Stimulated activated CD4-positive, alpha-beta T cell treated with anti-CD3 and anti-CD28 coated beads, TNF-alpha, amount 100 ng/mL, for 4 hours (primary cell): ENCODE results near the gene ADAMTS8.

ENCODE experiments used
- DNase-seq, 3 experiments: peaks; one replicate each; pipeline ENCODE4 v3.0.0-alpha.2; 2020; ENCODE audit warnings: low read depth in 3 of 3

ADAMTS8 gene

DNA sequence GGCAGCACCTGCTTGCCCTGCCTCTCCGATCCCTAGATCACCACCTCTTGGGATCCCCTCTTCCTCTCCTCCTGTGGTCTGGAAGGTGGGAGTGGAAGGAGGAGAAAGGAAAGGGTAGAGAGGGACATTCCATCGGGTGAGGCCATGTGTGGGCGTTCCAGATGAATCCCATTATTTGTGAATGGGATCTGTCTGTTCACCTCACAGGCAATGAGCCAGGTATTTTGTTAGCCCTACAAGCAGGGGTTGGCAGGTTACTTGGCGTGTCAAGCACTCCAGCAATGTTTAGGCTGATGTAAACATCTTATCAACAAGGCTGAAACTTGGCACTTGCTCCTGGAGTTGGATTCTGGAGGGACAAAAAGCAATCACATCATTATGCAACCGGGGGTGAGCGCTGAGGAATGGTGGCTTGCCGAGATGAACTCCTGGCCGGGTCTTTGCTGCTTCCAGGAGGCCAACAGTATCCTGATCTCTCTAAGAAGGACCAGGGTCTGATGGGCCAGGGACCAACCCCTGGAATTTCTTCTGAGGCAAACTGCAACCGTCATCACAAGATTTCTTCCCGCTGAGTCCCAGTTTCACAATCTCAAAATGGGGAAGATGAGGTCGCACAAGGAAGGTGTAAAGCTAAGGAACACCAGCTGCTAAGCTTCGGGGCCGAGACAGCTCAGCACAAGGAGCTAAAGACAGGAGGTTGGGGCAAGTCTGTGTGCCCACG lies 7.8 kb downstream of the ADAMTS8 start:
- no peak for DNase-seq

DNA sequence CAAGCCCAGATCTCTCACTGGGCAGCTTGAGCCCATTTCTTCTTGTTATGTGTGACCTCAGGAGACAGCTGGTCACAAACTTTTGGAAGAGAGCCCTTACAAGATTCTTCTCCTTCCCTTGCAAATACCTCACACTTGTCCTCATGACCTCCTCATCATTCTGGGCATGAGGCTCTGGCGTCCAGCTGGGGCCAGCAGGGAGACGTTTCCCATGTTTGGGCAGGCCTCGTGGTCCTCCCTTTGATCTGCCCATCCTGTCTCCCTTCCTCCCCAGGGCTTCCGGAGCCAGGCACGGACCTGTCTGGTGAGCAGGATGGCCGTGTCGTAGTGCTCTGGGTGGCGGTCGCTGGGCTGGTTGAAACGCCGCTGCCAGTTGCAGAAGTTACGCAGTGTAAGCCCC lies 9.7 kb downstream of the ADAMTS8 start:
- no peak for DNase-seq

DNA sequence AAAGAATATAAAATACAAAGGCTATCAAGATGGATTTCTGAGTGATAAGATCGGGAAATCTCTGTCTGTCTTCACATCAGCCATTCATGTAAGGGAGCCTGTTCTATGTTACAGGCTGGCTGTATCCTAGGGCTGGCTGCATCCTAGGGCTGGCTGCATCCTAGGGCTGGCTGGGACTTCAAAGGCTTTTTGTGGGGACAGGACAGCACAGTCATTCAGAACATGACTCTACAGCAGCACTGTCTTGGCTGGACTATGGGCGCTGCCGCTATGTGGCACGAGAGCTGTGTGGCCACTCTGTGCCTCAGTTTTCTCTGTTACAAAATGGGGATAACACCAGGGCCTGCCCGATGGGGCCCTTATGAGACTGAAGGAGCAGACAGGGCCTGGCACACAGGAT lies 10.2 kb downstream of the ADAMTS8 start:
- DNase-seq, result no peak

DNA sequence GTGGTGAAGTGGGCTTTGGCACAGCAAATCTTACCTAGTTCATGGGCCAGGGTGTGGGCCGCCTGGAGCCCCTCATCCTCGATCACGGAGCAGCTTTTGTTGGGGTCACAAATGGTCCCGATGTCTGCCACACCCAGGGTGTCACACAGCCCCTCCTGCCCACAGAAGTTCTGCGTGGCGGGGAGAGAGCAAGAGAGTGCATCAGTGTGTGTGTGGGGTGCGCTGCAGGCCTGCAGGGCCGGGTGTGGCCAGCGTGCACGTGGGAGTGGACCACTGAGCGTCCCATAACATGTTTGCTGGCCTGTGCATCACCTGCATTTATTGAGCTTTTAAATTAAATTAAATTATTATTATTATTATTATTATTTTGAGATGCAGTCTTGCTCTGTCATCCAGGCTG lies 11.5 kb downstream of the ADAMTS8 start:
- no peak for DNase-seq

DNA sequence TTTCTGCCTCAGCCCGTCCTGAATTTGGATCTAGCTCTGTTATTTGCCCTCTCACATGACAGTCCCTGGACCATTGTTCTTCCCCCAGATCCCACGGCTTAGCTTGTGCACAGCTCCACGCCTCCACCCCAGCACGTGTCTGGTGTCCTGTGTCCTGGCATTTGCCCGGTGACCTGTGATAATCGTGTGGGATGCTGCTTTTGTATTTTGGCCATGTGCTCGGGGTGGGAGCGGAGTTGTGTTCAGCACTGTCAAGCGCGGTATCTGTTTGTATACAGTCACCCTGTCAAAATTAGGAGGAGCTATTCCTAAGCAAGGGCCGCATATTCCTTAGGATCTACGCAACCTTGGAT lies 11.9 kb downstream of the ADAMTS8 start:
- no peak for DNase-seq

DNA sequence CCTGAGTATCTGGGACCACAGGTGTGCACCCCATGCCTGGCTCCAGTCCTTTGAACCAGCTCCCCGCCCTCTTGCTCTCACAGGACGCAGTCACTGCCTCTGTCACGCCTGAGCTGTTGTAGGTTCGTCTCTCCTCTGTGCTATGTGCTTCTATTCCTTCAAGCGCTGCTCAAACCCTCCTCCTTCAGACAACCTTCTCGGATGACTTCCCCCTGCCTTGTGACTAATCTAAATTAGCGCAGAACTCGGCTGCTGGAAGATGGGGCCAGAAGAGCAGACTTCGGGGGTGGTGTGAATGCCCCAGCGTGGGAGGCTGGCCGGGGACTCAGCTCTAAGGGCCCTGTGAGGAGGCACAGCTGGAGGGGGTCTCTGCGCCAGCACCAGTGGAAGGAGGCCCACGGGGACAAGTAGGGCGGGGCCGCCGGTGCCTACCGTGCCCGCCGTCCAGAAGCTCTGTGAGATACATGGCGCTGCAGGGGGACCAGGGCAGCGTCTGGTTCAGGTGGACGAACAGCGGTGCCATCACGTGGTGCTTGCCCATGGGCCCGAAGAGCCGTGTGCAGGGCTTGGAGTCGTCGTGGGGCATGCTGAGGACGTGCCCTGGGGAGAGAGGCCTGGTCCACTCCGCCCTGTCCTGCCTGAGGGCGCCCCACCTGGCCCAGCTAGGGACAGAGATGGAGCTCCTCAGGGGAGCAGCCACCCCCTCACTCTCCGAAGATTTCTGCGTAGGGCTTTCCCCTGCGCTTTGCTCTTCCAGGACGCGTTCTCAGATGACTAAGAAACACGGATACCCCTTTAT lies 12.5 kb downstream of the ADAMTS8 start:
- DNase-seq, result no peak

DNA sequence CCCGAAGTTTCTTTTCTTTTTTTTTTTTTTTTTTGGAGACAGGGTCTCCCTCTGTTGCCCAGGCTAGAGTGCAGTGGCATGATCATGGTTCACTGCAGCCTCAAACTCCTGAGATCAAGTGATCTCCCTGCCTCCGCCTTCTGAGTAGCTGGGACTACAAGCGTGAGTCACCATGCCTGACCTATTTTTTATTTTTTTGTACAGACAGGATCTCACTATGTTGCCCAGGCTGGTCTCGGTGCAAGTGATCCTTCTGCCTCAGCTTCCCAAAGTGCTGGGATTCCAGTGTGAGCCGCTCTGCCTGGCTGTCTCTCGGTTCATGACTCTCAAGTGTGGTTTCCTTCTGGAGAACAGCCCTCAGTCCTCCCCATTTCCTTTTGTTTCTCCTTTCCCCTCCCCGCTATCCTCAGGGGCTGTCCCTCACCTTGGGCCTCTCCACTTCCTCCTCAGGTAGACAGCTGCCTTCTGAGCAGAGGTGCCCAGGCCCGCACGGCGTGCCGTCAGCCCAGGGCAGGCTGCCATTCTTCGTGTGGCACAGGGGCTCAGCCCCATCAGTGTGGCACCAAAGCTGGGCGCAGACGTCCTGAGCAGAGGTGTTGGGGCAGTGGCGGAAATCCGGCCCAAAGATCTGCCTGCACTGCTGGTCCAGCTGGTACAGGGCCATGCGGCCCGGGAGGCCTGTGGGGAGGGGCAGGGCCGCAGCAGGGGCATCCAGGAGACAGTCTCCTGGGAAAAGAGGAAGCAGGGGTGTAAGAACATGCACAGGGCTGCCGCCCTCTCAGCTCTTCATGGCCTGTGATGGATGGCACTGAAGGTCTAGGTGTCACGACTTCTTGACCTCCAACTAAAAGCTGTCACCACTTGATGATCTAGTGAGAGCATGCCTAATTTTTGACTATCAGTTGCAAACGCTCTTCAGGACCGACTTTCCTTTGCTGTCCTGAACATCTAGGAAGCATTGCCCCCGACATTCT lies 14.0 kb downstream of the ADAMTS8 start:
- DNase-seq, result no peak

DNA sequence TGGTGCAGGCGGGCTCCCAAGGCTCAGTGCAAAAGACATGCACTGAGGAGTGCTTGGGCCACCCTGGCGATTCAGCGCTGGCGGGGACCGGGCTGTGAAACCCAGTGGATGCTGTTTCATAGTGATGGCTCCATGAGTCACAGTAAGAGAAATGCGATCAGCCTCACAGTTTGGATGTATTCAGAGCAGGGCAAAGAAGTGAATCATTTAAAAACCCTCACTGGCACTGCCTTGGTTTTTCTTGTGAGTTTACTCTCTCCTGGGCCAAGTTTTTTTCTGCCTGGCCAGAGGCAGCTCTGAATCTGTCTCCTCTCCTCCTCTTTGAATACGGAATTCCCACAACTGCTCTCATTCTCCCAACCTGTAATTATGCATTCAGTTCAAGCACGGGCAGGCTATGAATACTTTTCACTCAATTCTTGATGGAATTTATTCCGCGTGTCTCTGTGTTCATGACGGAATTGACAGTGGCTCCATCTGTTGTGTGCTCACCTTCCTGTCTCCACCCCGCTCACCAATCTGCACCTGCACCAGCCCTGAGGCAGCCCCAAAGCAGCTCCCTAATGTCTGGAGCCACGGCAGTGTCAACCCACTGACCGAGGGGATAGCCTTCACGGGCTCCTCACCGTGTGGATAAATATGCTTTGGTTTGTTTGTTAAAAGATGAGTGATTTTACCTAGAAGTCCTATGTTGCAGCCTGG lies 14.9 kb downstream of the ADAMTS8 start:
- no peak for DNase-seq

DNA sequence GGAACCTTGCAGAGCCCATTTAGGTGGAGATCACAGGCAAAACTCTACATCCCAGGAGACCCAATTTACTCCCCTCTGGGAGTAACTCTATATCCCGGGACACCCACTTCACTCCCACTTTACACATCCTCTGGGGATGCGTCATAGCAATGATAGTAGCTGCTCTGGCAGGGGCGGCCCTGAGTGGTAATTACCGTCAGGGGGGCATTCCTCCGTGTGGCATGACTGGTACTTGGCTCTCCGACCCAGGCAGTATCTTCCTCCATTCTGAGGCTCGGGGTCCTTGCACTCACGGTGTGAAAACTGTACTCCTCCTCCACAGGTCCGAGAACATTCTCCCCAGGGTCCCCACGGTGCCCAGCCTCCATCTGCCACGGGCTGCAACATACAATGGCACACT lies 17.2 kb downstream of the ADAMTS8 start:
- no peak for DNase-seq

DNA sequence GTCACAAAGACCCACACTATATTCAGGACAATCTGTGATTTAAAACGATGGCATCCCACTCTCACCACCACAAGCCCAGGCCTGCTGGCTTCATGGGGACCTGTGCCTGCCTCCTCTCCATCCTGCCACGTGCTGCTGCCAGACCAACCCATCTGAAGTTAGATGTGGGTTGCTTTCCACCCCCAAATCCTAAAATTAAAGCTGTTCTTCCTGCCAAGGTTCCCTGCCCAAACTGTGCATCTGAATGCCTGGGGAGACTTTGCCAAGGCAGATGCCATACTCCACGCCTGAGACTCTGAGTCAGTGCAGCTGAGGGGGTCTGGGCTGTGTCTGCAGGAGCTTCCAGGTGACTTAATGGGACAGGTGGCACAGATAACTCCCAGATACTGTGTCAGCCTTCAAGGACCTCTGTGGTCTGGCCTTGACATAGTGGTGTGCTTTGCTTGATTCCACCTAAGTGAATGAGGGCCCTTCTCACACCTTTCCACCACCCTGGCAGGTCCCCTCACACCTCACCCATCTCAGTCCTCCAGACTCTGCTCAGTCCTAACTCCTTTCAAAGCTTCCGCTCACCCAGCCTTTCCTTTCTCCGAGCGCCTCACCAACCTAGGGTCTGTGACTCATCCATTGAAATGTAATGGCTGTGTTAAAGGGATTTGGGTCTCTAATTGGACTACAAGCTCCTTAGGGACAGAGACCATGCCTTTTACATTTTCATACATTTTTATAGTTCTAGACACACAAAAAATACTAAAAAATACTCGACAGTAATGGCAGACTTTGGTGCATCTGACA lies 18.6 kb downstream of the ADAMTS8 start:
- no peak for DNase-seq

DNA sequence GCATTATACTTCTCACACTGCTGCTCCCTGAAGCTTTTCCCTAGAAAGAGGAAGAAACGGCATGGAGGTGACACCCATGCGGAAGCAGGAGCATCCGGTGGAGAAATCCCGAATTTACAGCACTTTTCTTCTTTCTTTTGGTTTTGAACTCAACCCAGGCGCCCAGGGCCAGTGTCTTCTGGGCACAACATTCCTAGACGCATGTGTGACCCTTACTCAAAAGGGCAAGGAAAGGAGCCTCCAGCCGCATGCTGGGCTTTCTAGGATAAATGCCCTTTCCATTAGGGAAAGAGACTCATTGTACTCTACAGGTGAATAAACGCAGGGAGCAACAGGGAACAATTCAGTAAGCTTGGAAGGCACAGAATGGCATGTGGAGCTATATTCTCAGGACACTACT lies 19.5 kb downstream of the ADAMTS8 start:
- no peak for DNase-seq

DNA sequence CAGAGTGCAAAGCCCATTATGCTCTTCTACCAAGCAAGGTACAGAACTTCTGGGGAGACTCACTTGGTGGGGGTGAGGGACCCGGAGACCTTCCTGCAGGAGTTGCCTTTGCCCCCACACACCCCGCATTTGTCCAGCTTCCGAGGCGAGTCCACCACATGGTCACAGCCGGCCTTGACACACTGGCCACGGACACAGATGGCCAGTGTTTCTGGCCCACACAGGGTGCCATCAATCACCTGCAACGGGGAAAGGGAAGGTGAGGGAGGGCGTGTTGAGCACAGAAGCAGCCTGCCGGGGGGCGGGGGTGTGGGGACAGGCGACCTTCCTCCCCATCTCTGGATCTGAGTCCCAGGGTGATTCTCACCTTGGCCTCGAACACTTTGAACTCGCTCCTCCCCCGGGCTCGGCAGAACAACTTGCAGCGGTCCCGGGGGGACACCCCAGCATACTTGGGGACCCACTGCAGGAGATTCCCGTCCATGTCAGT lies 20.0 kb downstream of the ADAMTS8 start:
- no peak for DNase-seq

DNA sequence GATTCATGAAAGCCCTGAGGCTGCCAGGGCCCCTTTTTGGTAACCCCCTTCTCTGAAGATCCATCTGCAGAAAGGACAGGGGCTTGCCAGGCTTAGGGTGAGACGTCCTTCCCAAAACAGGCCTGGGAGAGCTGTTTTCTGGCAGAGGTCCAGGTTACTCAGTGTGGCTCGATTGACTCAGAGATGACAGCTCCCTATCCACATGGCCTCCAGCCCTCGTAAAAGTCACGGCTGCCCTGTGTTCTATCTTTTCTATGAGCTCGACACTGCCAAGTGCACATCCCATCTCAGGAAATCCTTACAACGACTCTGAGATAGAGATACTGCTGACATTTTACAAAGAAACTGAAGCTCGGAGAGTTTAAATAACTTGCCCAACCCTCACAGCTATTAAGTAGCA lies 20.4 kb downstream of the ADAMTS8 start:
- DNase-seq, result no peak

DNA sequence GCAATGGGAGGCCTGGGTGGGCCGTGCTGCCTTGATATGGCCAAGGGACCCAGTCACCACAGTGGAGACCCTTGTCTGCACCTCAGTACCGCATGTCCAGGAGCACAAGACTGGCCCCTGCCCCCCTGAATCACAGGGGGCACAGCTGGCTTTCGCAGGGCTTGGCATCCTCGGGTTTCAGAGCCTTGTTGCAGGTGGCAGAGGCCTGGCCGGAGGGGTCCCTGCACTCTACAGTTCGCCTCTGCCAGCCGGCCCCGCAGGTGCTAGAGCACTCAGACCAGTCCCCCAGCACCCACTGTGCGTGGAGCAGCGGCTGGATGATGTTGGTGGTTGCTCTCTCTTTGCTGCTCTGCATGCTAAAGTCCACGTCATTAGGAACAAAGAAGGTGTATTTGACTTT lies 23.0 kb downstream of the ADAMTS8 start:
- no peak for DNase-seq

DNA sequence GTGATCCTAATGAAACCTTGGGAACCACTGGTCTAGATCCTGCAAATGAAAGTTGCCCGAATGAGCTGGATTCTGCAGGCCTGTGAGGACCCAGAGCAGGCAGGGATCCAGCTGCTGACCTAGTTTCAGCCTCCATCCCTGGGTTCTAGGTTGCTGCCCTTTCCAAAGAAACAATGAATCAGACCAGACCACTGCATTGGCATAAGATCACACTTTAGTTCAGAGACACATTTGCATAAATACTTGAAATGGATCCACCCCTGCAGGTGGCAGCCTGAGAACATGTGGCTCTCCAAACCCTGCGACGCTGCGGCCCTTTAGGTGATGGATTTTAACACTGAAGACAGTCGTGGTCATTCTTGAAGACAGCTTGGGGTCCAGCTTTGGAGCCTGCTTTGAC lies 23.7 kb downstream of the ADAMTS8 start:
- DNase-seq, result no peak

DNA sequence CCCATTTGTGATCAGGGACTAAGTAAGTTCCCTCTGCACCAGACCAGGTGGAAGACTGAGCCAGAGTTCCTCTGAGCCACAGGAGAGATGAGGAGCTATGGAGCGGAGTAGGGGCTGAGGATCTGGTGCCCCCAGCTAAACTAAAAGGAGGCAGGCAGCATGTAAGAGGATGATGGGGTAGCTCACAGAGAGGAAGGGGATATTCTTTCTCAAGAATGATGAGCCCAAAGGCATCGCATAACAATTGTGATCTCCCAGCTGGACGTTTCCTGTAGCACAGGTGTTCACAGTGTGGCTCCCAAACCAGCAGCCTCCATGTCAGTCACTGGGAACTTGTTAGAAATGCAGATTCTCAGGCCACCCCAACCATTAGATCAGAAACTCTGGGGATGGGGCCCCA lies 24.4 kb downstream of the ADAMTS8 start:
- DNase-seq, result no peak

DNA sequence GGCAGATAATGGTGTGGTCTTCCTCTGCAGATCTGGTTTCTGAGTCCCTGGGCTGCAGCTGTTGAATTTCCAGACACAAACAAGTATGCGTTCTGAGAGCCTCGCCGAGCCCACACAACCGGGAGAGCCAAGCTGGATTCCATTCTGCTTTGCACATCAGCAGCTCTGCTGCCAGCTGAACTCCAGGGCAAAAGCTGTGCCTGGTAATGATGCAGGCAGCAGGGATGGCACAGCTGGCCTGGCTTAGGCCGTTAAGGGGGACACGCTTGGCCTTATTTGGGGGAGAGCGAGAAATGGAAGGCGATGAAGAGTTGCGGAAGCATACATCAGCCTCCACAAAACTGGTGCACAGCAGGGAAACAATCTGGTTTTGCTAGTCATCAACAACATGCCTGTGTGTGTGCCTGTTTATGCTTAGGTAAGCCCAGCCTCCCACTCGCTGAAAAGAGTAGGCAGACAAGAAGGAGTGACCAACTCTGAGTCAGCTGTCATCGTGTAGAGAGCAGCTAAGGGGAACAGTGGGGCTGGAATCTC lies 25.1 kb downstream of the ADAMTS8 start:
- no peak for DNase-seq

DNA sequence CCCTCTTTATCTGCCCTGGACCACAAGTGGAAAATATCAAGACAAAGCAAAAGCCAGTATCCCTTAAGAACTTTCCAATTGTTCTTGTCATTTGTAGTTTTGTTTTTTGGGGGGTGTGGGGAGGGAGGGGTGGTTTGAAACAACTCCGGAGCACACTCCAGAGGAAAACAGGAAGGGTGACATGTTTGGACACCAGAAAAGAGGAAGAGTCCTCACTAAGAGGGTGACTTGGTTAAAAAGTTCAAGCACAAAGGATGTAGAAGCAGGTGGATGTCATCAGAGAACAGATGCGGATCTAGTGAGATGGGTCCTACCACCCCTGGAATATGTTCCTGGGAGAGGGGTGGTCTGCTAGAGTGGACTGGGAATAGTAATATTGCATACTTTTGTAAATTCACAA lies 25.8 kb downstream of the ADAMTS8 start:
- no peak for DNase-seq

DNA sequence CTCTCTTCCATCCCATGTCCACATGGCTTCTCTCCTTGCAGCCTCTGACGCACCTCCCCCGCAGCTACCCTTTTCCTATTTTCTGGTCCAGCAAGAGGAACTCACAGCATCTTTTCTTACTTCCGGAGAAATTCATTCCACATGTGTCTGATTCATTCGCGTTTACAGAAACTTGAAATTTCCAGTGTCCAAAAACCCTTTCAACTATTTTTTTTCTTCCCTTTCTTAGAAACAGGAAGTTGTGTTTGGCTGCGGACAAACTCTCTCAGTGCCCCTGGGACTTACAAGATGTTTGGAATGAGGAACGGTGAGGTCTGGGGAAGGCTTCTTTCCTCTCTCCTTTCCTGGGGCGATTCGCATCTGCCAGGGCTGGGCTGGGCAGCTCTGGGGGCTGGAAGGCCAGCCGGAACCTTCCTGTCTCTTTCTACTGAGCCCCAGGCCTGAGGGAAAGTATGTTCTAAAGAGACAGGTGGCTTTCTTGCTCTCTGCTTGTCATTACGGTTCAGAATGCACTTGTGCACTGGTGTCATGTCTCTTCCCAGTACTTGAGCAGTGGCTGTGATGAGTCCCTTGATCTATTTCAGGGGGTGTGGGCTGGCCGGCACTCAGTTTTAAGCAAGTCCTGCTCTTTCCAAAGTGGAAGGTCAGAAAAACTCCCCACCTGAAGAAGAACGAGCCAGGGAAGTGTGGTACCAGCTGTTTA lies 27.5 kb downstream of the ADAMTS8 start:
- DNase-seq, result no peak

DNA sequence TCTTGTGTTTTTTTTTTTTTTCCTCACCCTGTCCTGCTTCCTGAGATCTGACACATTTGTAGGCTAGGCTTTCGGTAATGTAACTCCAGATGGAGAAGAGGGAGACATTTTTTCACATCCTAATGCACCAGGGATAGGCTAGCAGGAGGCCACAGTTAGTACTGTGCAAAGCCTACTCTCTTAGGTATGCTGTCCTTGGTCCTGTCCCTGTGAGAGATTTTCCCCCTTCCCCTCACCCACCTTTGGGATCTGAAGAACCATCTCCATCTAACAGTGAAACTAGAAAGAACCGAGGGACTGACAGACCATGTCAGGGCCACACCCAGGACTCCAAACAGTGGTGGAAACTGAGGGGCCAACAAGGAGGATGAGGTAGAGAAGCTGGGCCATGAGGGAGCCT lies 29.2 kb downstream of the ADAMTS8 start:
- DNase-seq, result no peak
